ENCODE data around the gene NTSR2.

Gene NTSR2

GRCh38 chr2:11669454-11670291 is at the start of gene NTSR2:
TSS of gene NTSR2 (minus strand) at chr2:11670195. CDS start at chr2:11670129, 66 bp downstream.
- no peak for DNase-seq (ENCODE audit: extremely low read depth in 1 of 2, low read depth in 1 of 2)

- no peak for DNase-seq (ENCODE audit: extremely low read depth in 1 of 2, low read depth in 1 of 2)
These were observed 49.4 kb upstream of the NTSR2 start for GRCh38 chr2:11719230-11719977.

- DNase-seq (ENCODE audit: extremely low read depth in 1 of 2, low read depth in 1 of 2) = no peak
These were observed 48.6 kb upstream of the NTSR2 start for GRCh38 chr2:11718606-11719005.

- DNase-seq (ENCODE audit: extremely low read depth in 1 of 2, low read depth in 1 of 2) = no peak
These were observed 47.6 kb upstream of the NTSR2 start for GRCh38 chr2:11717623-11718022.

- no peak for DNase-seq (ENCODE audit: extremely low read depth in 1 of 2, low read depth in 1 of 2)
These were observed 46.8 kb upstream of the NTSR2 start for GRCh38 chr2:11716689-11717321.

GRCh38 chr2:11715987-11716652 is 46.1 kb upstream of the NTSR2 start:
- no peak for DNase-seq (ENCODE audit: extremely low read depth in 1 of 2, low read depth in 1 of 2)

- no peak for DNase-seq (ENCODE audit: extremely low read depth in 1 of 2, low read depth in 1 of 2)
These were observed 43.8 kb upstream of the NTSR2 start for GRCh38 chr2:11713815-11714214.

GRCh38 chr2:11712866-11713265 is 42.9 kb upstream of the NTSR2 start:
- DNase-seq (ENCODE audit: extremely low read depth in 1 of 2, low read depth in 1 of 2) = no peak

GRCh38 chr2:11711751-11712150 is 41.8 kb upstream of the NTSR2 start:
- DNase-seq (ENCODE audit: extremely low read depth in 1 of 2, low read depth in 1 of 2) = no peak

GRCh38 chr2:11711354-11711716 is 41.3 kb upstream of the NTSR2 start:
- no peak for DNase-seq (ENCODE audit: extremely low read depth in 1 of 2, low read depth in 1 of 2)

GRCh38 chr2:11710632-11711353 is 40.8 kb upstream of the NTSR2 start:
- DNase-seq (ENCODE audit: extremely low read depth in 1 of 2, low read depth in 1 of 2) = no peak

- no peak for DNase-seq (ENCODE audit: extremely low read depth in 1 of 2, low read depth in 1 of 2)
These were observed 40.2 kb upstream of the NTSR2 start for GRCh38 chr2:11710210-11710609.

- no peak for DNase-seq (ENCODE audit: extremely low read depth in 1 of 2, low read depth in 1 of 2)
These were observed 39.3 kb upstream of the NTSR2 start for GRCh38 chr2:11709293-11709692.

- no peak for DNase-seq (ENCODE audit: extremely low read depth in 1 of 2, low read depth in 1 of 2)
These were observed 38.1 kb upstream of the NTSR2 start for GRCh38 chr2:11708106-11708505.

GRCh38 chr2:11705711-11706110 is 35.7 kb upstream of the NTSR2 start:
- no peak for DNase-seq (ENCODE audit: extremely low read depth in 1 of 2, low read depth in 1 of 2)

- DNase-seq (ENCODE audit: extremely low read depth in 1 of 2, low read depth in 1 of 2) = no peak
These were observed 35.1 kb upstream of the NTSR2 start for GRCh38 chr2:11705063-11705462.

- DNase-seq (ENCODE audit: extremely low read depth in 1 of 2, low read depth in 1 of 2) = no peak
These were observed 33.7 kb upstream of the NTSR2 start for GRCh38 chr2:11703700-11704099.

GRCh38 chr2:11702946-11703345 is 33.0 kb upstream of the NTSR2 start:
- no peak for DNase-seq (ENCODE audit: extremely low read depth in 1 of 2, low read depth in 1 of 2)

- DNase-seq (ENCODE audit: extremely low read depth in 1 of 2, low read depth in 1 of 2) = no peak
These were observed 31.8 kb upstream of the NTSR2 start for GRCh38 chr2:11701751-11702301.

GRCh38 chr2:11701206-11701605 is 31.2 kb upstream of the NTSR2 start:
- no peak for DNase-seq (ENCODE audit: extremely low read depth in 1 of 2, low read depth in 1 of 2)
